ENCODE results near the gene RAVER1. TPM values are rescaled to one million over a fixed set of nuclear protein-coding genes. Genes with fewer than 3 reads are reported as not detected.

Gene RAVER1
- total and polyA plus RNA-seq, 2 of the 8 experiments (the other 6 are each of a cell fraction or from before 2014, with no cell fraction given) = 5.7 to 70.5 TPM

DNA sequence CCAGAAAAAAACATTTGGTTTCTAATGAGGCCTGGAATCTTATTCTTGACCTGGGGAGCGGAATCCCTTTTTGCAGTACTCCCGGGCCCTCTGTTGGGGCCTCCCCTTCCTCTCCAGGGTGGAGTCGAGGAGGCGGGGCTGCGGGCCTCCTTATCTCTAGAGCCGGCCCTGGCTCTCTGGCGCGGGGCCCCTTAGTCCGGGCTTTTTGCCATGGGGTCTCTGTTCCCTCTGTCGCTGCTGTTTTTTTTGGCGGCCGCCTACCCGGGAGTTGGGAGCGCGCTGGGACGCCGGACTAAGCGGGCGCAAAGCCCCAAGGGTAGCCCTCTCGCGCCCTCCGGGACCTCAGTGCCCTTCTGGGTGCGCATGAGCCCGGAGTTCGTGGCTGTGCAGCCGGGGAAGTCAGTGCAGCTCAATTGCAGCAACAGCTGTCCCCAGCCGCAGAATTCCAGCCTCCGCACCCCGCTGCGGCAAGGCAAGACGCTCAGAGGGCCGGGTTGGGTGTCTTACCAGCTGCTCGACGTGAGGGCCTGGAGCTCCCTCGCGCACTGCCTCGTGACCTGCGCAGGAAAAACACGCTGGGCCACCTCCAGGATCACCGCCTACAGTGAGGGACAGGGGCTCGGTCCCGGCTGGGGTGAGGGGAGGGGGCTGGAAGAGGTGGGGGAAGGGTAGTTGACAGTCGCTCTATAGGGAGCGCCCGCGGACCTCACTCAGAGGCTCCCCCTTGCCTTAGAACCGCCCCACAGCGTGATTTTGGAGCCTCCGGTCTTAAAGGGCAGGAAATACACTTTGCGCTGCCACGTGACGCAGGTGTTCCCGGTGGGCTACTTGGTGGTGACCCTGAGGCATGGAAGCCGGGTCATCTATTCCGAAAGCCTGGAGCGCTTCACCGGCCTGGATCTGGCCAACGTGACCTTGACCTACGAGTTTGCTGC, 46.3 kb downstream of the RAVER1 start, which contains the start of gene ICAM4 (continued):
- TF ChIP-seq EP300 (IDR thresholded peaks at IDR 0.05; ENCODE audit: borderline replicate concordance in 1 of 2, low read depth in 2 of 2, low read length in 2 of 2) = no peak
- TF ChIP-seq ASH2L (IDR thresholded peaks at IDR 0.05; ENCODE audit: low read length) = peak; percentile 71
- 0 out of 2 replicates have a peak, but pooled peaks have one; percentile 58 for TF ChIP-seq TEAD4 (IDR thresholded peaks at IDR 0.05; ENCODE audit: low read depth, low read length)
- peak; percentile 57; the same call in 1 of the 2 replicates for TF ChIP-seq SUZ12 (IDR thresholded peaks at IDR 0.05; ENCODE audit: low read length)

Measured in H1 (cell line).